Panc1 (cell line): ENCODE results near the gene SPATA31D4.
"Not testable (repeated sequence)": the region's sequence is repeated elsewhere in the genome, so short reads cannot be mapped to it uniquely, and the experiment has no call there.

ENCODE experiments used
- CTCF ChIP-seq: fragments of 450-650 bp; IDR thresholded peaks from 2 replicates; pipeline ENCODE4 v1.5.1; 2017; ENCODE audit warnings: mild to moderate bottlenecking
- POLR2AphosphoS5 ChIP-seq: IDR thresholded peaks from 2 replicates; pipeline ENCODE4 v1.6.1; 2012; ENCODE audit warnings: mild to moderate bottlenecking, low read depth, low read length, moderate library complexity
- REST ChIP-seq, 2 experiments: IDR thresholded peaks; 2 replicates each; pipeline ENCODE4 v1.6.1; 2011 to 2012; ENCODE audit warnings: low read depth in 2 of 2, control low read depth in 1 of 2, low read length in 1 of 2, mild to moderate bottlenecking in 1 of 2, moderate library complexity in 1 of 2; ENCODE audit not compliant: insufficient read depth in 1 of 2
- TCF7L2 ChIP-seq: IDR thresholded peaks from 2 replicates; pipeline ENCODE4 v1.6.1; 2011; ENCODE audit warnings: mild to moderate bottlenecking, low read depth, low read length, inconsistent platforms

- not testable (repeated sequence) for TF ChIP-seq REST (IDR thresholded peaks at IDR 0.05; ENCODE audit: insufficient read depth in 1 of 2, low read depth in 2 of 2, low read length in 1 of 2); CTCF; POLR2AphosphoS5; TCF7L2
These were observed 9.7 kb upstream of the SPATA31D4 start for GRCh38 chr9:81918507-81918906.
